Type B pancreatic cell (in vitro differentiated cells): ENCODE results near the gene ALLC. TPM values are rescaled to one million over a fixed set of nuclear protein-coding genes. Genes with fewer than 3 reads are reported as not detected.

Experiments
- DNase-seq: peaks from one replicate; pipeline ENCODE4 v3.0.0; 2021; ENCODE audit warnings: mixed read lengths; ENCODE audit not compliant: unreplicated experiment; ENCODE audit errors: extremely low spot score
- H3K27ac Mint-ChIP-seq: 2 replicates; pipeline ENCODE4 v1.8.0; 2021; ENCODE audit warnings: mild to moderate bottlenecking, mixed read lengths
- H3K27me3 Mint-ChIP-seq: 2 replicates; pipeline ENCODE4 v1.8.0; 2021; ENCODE audit warnings: mixed read lengths
- H3K36me3 Mint-ChIP-seq: 2 replicates; pipeline ENCODE4 v1.8.0; 2021; ENCODE audit warnings: mixed read lengths
- H3K4me1 Mint-ChIP-seq: one replicate; pipeline ENCODE4 v1.8.0; 2021; ENCODE audit warnings: mixed read lengths; ENCODE audit not compliant: unreplicated experiment
- H3K4me3 Mint-ChIP-seq: 2 replicates; pipeline ENCODE4 v1.8.0; 2021; ENCODE audit warnings: mild to moderate bottlenecking, mixed read lengths
- H3K9me3 Mint-ChIP-seq: 2 replicates; pipeline ENCODE4 v1.8.0; 2021; ENCODE audit warnings: mixed read lengths
- total RNA-seq: library from RNA; stranded (reverse); gene quantifications from 2 replicates; pipeline ENCODE4 v1.2.1, GENCODE V29; 2021; ENCODE audit warnings: low replicate concordance
- TF ChIP-seq, protein P1 (sequence below): fragments of 200-600 bp; sonication (generic); conservative IDR thresholded peaks from 2 replicates; pipeline ENCODE4 v1.5.0; 2021; ENCODE audit warnings: antibody characterized with exemption, mild to moderate bottlenecking

The ALLC gene
- total RNA-seq, 1 donor from 2014 or later = not detected

DNA sequence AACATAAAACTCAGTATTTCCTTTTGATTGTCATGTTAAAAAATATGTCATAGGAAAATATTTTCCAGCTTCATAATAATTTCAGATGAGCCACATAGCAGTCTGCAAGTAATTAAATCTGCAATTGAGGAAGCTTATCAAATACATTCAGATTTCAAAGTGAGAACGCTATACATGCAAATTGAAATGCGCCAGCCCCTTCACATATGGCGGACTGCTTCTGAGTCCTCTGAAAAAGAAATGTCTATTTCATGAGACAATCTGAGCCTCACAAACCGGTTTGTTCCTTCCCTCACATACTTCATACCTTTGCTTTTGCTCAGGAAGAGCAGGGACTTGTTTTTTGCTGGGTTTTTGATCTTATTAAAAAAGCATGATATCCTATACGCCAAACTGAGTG, 43.1 kb downstream of the ALLC start:
- Mint-ChIP-seq H3K27me3 (peaks cover 57% of the 10 kb centered on the region), H3K36me3 (peaks cover 5% of the 10 kb centered on the region), H3K27ac (no peak overlapping the region), H3K4me3 (no peak overlapping the region), H3K4me1 (peaks cover 6% of the 10 kb centered on the region), H3K9me3 (peaks cover 4% of the 10 kb centered on the region)
- DNase-seq = no peak
- TF ChIP-seq, protein P1, sequence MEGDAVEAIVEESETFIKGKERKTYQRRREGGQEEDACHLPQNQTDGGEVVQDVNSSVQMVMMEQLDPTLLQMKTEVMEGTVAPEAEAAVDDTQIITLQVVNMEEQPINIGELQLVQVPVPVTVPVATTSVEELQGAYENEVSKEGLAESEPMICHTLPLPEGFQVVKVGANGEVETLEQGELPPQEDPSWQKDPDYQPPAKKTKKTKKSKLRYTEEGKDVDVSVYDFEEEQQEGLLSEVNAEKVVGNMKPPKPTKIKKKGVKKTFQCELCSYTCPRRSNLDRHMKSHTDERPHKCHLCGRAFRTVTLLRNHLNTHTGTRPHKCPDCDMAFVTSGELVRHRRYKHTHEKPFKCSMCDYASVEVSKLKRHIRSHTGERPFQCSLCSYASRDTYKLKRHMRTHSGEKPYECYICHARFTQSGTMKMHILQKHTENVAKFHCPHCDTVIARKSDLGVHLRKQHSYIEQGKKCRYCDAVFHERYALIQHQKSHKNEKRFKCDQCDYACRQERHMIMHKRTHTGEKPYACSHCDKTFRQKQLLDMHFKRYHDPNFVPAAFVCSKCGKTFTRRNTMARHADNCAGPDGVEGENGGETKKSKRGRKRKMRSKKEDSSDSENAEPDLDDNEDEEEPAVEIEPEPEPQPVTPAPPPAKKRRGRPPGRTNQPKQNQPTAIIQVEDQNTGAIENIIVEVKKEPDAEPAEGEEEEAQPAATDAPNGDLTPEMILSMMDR = no peak

DNA sequence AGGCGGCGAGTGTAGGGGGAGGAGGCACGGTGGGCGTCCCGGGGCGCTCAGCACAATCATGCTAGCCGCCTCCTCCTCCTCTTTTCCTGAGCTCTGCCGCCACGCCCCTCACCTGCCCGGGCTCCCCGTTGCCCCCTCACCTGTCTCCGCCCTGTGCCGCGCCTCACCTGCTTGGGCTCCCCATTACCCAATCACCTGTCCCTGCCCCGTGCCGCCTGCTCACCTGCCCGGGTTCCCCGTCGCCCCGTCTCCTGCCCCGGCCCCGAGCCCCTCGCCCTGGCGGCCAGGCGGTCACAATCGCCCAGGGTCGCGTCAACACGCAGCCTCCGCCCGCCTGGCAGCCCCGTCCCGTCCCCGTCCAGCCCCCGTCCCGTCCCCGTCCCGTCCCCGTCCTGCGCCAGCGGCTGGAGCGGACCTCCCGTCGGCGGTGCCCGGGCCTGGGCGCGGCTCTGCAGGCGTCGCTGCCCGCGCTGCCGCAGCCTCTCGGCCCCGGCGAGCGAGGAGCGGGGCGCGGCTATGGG, 45.3 kb downstream of the ALLC start, which contains the start of gene DCDC2C:
Gene DCDC2C (plus strand): TSS at position 340 of the 521 bp plus-strand sequence. CDS start 177 bp downstream, at position 517.
- Mint-ChIP-seq H3K9me3 (peaks cover 4% of the 10 kb centered on the region), H3K27me3 (peaks cover 57% of the 10 kb centered on the region), H3K4me3 (peak within 1 kb of the TSS; percentile 58), H3K36me3 (peaks cover 5% of the 10 kb centered on the region), H3K27ac (no peak within 1 kb of the TSS), H3K4me1 (peaks cover 6% of the 10 kb centered on the region)
- no peak for DNase-seq
- TF ChIP-seq, protein P1 = no peak

DNA sequence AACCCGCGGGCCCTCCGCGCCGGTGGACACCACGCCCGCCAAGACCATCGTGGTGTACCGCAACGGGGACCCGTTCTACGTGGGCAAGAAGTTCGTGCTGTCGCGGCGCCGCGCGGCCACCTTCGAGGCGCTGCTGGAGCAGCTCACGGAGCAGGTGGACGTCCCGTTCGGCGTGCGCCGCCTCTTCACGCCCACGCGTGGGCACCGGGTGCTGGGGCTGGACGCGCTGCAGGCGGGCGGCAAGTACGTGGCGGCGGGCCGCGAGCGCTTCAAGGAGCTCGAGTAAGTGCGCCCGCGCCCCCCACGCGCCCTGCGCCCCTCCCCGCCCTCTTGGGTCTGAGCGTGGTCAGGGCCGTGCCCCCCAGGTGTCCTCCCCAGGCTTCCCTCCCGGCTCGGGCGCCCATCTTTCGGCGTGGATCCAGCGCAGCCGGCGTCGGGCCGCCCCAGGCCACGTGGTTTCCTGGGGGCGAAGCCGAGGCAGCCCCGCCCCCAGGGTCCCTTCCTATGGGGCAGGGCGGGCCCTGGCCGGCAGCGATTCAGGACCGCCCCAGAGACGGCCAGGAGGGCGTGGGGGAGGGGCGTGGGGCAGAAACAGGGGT, 45.9 kb downstream of the ALLC start:
- DNase-seq = no peak
- Mint-ChIP-seq H3K9me3 (peaks cover 4% of the 10 kb centered on the region), H3K4me1 (peaks cover 6% of the 10 kb centered on the region), H3K27ac (no peak overlapping the region), H3K27me3 (peaks cover 62% of the 10 kb centered on the region), H3K4me3 (no peak overlapping the region), H3K36me3 (peaks cover 5% of the 10 kb centered on the region)
- TF ChIP-seq, protein P1 = no peak

DNA sequence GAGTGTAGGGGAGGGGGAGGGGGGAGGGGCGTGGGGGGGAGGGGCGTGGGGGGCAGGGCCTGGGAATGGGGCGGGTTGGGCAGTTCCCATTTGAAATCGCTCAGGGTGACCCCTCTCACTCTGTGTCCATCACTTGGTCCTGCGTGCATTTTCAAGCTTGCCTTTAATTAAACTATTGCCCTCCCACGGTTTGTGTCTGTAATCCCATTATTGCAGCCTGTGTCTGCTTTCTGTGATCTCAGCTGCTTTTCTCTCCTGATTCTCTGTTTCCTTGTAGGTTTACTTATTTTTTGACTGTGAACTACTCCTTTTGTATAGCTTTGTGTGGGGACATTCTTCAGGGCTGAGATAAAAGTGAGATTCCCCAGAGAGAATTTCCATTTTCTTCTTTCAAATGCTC, 46.7 kb downstream of the ALLC start:
- DNase-seq = no peak
- H3K4me3 Mint-ChIP-seq = peak overlapping the region; percentile 53
- TF ChIP-seq, protein P1 = no peak
- peaks cover 5% of the 10 kb centered on the region for H3K36me3 Mint-ChIP-seq
- peaks cover 4% of the 10 kb centered on the region for H3K9me3 Mint-ChIP-seq
- peak overlapping the region; percentile 9 for H3K27ac Mint-ChIP-seq
- H3K4me1 Mint-ChIP-seq = peaks cover 6% of the 10 kb centered on the region
- peaks cover 62% of the 10 kb centered on the region for H3K27me3 Mint-ChIP-seq

DNA sequence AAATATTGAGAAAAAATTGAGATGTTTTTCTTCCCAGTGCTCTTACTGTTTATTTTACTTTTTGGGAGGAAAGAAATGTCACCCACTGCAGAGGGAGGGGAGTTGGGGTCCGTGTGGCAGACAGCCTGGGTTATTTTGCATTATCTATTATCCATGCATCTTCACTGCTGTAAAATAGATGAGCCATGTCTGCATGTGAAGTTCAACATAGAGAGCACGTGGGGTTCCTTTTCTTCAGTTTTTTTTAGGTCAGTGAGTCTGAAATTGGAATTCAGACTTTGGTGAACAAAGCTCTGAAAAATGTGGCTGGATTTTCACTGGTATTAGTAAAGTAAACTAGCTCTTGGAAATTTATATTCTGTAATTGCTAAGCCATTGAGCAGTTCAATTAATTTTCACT, 47.8 kb downstream of the ALLC start:
- H3K4me1 Mint-ChIP-seq = peaks cover 6% of the 10 kb centered on the region
- H3K27me3 Mint-ChIP-seq = peaks cover 52% of the 10 kb centered on the region
- no peak for DNase-seq
- TF ChIP-seq, protein P1 = no peak
- H3K27ac Mint-ChIP-seq = no peak overlapping the region
- H3K36me3 Mint-ChIP-seq = peaks cover 5% of the 10 kb centered on the region
- H3K4me3 Mint-ChIP-seq = no peak overlapping the region
- peaks cover 4% of the 10 kb centered on the region for H3K9me3 Mint-ChIP-seq
